CD4-positive, alpha-beta T cell treated with Interferon gamma for 1 hour (primary cell): Measurements from ENCODE around the gene P2RY2.

ENCODE experiments used
- DNase-seq: peaks from one replicate; pipeline ENCODE4 v3.0.0-alpha.2; 2020

P2RY2 gene

DNA sequence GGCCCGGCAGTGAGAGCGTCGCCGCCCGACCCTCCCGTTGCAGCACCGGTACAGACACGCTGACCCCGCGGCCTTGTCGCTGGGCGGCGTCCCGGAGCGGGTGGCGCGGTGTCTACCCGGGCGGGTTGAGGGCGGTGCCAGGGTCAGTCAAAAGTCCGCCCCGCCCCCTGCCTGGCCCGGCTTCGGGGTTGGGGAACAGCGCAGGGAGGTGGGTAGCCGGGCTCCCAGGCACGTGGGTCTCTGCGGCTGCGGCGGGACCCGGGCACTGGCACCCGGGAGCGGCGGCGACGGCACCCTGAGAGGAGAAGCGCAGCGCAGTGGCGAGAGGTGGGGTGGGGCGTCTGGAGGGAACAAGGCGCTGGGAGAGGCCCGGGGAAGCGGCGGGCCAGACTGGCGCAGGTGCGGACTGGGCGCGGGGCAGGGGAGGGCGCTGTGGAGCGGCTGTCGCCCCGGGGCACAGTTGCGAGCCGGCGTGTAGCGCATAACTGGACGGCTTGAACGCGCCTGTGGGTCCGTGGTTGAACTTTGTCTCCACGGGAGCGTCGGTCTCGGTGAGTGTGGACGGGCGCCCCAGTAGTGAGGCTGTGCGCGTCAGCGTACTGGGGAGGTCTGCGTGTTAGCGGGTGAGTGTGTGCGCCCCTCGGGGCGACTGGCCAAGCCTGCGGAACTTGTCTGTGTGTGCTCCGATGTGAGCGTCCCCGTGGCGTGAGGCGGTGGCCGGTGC, at the start of gene P2RY2:
Gene P2RY2 (plus strand): TSS at position 176 of the 724 bp plus-strand sequence. CDS start 15,879 bp downstream, outside the sequence.
- DNase-seq = peak; percentile 59

DNA sequence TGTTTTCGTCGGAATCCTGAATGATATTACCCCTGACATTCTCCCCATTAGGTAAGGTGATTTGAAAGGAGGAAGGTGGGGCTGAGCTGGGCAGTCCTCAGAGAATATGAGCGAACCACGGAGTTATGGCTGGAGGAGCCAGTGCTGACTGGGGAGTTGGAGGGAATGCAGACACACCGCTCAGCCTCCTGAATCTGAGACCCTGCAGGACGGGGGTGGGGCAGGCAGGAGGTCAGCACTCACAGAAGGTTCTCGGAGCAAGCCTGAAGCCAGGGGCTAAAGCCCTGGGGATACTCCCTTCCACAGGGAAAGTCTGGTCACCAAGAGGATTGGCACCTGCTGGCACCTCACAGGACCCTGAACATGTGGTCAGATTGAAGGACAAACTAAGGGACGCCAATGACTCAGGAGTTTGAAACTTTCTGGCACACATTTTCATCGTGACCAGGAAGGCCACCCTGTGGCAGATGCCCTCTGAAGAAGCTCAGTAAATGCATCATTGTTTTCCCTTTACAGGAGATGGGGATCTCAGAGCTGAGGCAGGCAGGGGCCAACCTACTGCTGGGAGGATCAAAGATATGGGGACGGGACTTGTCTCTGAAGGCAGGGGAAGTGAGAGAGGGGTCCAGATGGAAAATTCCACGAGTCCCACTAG, 49.0 kb upstream of the P2RY2 start:
- no peak for DNase-seq

DNA sequence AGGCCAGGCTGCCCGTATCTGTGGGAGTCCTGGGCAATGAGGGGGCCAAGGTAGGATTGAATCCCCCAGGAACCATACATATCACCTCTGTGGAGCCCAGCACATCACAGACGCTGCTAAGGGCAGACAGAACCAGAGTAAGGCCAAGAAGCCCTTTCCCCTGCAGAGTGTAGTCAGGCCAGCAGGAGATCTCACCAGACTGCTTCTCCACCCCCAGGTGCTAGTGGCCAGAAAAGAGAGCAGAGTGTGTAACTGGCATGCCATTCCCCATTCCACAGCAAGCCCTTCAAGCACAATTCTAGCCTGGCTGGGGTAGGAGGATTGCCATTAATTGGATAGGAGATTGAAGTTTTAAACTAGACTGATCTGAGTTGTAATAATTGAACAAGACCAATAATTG, 47.9 kb upstream of the P2RY2 start:
- no peak for DNase-seq

DNA sequence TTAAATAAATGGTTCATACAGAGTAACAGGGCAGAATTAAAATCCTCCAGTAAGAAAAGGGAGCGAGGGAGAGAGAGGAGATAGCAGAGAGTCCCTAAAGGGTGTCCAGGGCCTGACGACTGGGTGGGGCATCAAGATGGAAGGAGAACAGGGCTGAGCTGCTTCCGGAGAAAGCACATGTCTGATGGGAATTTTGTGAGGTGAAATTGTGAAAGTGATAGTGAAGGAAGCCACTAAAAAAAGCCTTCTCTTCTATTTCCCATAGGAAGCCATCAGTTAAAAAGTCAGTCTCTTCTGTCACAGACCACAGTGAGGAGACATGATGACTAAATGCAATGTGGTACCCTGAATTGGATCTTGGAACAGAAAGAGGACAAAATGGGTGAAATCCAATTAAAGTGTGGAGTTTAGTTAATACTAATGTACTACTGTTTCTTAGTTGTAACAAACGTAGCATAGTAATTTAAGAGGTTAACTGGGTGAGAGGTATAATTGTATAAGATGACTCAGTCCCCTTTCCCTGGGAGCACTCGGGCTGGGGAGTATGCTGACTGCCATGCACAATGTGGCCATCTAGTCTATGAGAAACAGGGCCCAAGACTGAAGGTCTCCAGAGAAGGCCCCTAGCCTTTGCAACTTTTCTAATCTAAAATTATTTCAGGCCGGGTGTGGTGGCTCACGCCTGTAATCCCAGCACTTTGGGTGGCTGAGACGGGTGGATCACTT, 46.5 kb upstream of the P2RY2 start:
- no peak for DNase-seq

DNA sequence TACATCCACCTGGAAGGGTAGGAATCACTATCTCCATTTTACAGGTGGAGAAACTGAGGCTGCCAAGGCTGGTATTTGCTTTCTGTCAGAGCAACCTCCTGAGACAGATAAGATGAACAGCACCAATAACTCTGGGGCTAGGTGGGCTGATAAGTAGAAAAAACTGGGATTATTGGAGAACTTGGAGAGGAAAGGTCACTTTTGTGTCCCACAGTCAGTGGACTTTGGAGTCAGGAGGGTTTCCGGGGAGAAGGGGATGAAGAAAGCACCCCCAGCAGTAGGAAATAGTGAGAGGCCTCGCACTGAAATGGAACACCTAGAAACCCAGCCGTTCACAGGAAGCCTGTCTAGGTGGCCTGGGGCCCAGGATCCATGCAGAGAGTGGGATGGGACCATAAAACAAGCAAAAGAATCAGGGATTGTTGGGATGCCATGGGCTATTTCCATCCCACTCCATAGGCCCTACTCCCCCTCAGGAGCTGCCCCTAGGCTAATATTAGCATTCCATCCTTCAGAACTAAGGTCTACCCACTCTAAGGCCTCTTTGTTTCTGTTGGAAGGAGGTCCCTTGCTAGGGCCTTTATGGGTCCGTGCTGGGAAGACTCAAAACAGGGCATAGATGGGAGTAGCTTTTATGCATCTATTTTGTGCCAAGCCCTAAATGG, 45.0 kb upstream of the P2RY2 start:
- DNase-seq = no peak

DNA sequence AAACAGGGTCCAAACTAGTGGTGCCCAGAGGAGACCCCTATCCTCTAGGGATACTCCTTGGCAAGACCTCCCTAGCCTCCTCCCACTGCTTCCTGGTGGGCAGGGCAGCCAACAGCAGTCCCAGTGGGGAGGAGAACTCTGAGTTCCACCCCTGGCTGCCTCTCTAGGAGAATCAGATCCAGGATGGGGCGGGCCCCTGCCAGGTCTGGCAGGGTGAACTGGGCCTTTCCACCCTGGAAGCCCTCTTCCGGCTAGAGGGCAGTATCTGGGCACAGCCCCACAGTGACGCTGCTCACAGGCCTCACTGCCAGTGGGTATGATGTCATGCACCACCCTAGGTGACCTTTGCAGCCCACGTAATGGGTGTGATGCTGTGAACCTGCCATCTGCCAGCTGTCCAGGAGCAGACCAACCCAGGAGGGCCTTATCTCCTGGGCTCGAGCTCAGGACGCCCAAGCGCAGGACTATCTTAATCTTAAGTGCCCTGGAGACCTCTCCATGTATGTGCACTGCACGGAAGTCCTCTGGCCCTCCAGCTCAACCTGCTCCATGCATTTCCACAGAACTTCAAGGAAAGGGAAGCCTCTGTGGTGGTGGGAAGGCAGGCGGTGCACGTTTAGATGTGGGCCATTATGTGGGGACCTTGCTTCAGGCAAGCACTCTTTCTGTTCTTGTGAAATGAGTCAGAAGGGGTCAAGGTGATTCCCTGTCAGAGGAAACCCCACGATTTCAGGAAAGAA, 44.2 kb upstream of the P2RY2 start:
- DNase-seq = no peak

DNA sequence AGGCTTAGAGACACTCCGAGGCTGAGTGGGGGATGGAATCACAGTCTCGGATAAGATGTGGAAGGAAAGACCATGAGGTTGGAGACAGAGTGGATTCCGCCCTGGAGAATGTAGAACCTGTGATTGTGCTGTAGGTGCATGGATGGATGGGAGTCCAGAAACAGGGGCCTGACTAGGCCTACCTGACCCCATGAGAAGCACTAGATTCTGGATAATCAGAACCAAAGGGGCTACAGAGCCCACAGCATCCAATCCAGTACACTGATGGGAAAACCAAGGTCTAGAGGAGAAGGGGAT, 43.6 kb upstream of the P2RY2 start:
- DNase-seq = no peak

DNA sequence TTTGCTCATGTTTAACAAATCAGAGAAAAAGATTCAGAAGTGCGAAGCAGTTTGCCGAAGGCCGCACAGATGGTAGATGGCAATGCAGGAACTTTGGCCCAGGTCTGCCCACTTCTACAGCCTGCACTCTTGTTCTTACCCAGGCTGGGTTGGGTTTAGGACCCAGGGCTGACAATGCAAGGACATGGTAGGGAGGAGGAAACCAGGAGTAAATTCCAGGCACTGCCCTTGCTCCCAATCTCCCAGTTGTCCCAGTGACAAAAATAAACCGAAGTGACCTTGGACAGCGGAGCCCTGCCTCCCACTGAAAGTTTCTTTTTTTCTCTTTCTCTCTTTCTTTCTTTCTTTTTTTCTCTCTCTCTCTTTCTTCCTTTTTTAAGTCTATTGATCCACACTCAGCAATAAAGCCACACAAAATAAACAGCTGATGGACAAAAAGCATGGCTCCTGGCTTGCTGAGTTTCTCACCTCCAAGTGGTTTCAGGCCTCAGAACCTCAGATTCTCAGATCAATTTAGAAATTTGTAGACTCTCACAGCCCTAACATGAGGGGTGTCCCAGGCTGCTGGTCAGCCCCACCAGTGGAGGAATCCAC, 42.4 kb upstream of the P2RY2 start:
- no peak for DNase-seq

DNA sequence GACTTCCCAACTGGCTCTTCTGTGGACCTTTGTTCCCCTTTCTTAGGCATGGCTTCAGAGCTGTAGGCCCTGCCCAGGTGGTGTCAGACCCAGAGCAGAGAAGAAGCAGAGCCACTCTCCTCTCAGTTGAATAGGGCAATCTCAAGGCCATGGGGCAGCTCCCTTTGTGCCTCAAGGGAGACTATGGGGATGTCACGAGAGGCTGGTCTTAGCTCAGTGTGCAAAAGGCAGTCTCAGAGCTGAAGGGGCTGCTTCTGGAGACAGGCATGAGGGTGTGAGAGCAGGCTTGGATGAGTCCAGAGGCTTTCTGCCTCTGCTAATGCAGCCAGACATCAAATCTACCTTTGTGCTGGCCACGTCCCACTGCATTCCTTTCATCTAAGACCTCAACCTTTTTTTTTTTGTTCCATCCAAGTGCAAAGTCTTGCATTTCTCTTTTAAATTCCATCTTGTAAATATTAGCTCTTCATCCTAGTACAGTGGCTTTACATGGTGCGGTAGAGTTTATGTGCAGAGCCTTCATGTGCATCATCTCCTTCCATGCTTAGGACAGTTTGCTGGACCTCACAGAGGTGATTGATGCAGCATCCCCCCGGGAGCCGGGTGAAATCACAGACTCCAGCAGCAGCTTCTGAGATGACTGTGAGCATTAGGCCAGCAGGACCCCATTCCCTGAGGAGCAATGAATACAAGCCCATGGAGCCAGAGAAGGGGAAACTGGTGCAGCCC, 41.8 kb upstream of the P2RY2 start:
- DNase-seq = no peak

DNA sequence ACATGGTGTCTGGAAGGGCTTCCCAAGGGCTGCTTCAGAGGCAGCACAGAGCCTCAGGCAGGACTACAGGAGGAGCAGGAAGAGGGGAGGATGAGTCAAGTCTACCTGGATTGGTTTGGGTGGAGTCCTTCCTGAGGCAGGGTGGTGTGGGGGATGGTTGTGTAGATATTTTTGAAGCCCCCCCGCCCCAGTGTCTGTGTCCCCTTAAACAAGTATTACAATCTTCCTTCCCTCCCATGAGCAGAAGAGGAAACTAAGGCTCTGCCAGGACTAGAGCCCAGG, 41.3 kb upstream of the P2RY2 start:
- DNase-seq = no peak

DNA sequence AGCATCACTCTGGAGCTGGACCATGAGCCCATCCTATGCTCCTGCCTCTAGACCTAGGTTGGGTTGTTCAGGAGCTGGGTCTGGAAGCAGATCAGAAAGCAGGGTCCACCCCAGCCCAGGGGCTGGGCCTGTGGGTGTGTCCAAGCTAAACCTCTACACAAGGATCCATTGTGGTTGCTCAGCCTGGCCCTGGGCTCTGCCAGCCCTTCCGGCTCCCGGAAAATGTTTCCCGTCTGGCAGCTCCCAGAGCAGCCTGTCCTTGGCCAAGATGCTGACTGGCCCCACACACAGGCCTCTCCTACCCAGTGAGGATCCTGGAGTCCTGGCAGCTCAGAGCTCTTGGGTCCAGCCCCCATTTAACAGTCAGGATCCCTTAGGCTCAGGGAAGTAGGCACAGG, 40.7 kb upstream of the P2RY2 start:
- DNase-seq = no peak

DNA sequence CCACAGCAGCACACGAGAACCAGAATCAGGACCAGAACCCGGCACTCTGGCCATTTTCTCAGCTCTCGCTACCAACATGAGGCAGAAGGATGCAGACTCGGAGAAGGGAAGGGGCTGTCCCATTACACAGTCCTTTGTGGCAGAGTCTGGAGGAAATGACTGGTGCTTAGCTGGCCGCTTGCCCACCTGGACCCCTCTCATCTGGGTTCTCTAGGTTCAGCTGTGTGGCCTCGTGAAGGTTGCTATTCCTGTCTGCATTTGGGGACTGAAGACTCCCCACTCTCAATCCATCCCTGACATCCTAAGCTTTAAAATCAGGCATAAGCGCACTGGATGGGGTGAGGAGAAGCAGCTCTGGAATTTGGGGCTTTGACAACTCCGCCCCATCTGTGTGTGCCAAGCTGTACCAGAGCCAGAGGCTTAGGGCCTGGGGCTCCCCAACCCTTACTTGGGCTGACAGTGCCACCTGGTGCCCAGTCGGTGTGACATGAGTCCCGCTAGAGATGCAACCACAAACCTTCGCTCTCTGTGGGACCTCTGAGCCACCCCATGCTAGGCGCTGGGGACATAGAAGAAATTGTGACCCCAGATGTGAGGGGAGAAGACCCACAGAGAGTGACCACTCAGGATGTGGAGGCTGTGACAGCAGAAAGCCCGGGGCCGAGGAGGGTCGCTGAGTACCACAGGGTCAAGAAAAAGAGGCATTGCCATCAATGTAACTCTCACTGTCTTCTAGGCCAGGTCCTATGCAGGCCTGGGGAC, 40.1 kb upstream of the P2RY2 start:
- DNase-seq = peak; percentile 82

DNA sequence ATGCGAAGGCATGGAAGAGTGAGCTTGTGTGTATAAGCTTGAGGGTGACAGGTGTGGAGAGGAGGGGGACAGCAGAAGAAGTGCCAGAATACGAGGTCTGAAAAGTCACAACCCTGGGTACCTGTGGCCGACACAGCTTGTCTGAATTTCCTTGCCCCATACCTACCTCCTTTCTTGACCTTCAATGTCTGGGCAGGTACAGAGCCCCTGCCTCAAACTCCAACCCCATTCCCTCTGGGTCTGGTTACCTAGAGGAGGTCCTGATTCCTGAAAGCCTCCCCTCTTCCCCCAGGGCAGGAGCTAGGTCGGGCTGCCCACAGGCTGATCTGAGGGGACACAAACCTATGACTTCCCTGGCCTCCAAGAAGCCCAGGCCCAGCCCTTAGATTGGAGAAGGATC, 39.4 kb upstream of the P2RY2 start:
- no peak for DNase-seq

DNA sequence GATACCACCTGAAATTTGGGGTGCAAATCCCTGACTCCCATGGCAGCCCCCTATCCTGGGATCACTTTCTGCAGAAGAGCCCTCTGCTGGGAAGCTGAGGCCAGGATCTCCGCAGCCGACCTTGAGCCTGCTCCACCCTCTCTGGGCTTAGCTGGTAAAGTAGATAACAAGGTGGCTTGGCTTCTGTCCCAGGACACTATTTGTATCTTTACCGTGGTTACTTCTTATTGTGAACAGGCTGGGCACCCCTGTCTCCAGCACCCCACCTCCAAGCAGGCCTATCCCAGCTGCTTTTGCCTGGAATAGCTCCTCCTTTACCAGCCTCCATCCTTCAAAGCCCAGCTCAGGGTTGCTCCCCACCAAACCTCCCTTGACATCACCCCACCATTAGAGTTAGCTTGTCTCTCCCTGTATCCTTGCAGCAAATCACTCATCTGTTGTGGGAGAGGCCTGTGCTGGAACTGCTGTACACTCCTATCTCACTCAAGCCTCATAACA, 35.2 kb upstream of the P2RY2 start:
- no peak for DNase-seq

DNA sequence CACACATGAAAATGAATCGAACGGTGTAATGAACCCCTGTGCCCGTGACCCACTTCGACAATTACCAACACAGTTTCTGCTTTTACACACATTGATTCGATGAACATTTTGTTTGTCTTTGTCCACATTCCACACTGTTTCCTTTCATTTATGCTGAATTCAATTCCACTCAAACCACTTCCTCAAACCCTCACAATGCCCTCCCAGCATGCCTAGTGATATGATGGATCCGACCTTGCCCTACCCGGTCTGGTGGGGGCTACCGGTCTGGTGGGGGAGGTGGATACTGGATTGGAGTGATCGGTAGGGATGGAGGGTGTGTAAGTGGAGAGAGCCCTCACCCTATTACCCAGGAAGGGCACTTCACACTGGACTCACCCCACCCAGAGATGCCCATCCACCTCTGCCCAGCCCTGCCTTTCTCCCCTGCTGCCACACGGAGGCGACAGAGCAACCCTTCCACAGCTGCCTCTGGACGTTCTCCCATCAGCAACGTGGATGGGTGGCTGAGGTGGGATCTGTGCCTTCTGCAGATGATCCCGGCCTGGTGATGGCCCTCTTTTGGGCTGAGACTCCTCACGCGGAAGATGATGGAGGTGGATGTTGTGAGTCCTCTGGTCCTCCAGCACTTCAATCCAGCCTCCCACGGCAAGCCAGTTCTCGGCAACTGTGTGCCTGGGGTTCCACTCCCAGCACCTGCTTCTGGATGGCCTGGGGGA, 33.0 kb upstream of the P2RY2 start:
- peak; percentile 52 for DNase-seq

DNA sequence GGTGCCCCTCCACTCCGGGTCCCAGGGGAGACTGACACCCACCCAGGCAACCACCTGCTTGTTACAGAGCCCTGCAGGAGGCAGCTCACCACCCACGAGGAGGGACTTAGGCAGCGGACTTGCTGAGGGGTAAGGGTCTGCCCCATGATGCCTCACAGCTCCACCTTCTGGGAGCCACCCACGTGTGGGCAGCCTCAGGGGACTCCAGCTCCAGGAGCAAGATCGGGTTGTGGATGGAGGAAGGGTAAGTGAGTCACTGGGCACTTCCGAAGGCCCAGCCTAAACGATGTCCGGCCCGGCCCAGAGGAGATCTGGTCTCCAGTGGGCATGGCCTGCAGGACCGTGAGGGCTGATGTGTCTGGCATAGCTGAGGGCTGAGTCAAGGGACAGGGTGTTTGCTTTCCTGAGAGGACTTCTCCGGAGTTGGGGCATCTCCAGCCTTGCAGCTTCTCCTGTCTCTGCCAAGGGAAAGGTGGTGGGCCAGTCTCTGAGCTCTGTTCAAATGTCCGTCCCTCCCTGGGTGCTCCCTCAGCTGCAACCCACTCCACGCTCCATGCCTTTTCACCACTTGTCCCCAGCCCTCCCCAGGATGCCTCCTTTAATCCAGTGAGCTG, 32.3 kb upstream of the P2RY2 start:
- DNase-seq = no peak

DNA sequence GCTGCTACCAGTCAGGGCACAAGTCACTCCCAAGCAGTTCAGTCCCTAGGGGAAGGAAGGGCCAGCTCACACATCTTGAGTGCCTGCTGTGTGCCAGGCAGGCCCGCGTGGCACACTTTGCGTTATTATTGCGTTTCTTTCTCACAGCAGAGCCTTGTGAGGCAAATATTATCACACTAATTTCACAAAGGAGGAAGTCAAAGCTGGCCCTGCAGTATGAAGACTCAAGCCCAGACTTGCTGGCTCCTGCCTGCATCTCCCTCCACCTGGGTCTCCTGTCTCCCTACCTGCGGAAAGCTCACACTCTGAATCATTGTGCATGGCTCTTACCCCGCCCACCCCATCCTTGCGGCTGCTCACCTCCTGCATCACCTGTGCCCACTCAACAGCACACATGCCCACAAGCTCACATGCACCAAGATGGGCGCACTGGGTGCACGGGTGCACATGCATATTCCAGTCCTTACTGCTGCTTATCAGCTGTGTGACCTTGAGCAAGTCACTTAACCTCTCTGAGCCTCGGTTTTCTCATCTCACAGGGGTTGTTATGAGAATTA, 31.7 kb upstream of the P2RY2 start:
- no peak for DNase-seq

DNA sequence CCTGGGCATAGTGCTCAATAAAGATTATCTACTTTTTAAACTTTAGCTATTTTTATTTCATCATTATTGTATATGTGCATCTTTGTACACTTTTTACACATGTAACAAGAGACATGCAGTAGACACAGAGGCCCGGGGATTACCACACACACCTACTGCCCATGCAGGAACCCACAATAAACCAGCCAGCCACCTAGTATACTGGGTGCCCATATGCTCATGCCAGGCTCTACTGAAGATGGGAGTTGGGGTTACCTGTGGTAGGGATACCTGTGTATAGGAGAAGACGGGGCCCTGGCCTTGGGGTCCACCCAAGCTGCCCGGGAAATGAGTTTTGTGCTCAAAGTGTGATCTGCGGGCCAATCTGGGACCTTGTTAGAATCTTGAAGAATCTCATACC, 31.2 kb upstream of the P2RY2 start:
- no peak for DNase-seq

DNA sequence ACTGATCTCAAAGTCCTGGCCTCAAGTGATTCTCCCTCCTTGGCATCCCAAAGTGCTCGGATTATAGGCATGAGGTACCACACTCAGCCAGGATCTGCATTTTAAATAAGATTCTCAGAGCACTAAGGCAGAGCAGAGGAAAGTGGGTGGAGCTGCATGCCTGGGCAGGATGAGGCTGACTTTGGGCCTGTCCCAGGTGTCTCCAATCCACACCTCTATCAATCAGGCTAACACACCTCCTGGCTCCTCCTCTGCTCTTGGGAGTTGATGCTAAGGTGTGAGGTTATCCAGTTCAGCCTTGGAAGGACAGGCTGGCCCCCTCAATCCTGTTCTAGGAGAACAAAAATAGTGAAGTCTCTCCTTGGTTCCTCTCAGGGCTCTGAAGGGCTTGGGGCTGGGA, 30.2 kb upstream of the P2RY2 start:
- no peak for DNase-seq

DNA sequence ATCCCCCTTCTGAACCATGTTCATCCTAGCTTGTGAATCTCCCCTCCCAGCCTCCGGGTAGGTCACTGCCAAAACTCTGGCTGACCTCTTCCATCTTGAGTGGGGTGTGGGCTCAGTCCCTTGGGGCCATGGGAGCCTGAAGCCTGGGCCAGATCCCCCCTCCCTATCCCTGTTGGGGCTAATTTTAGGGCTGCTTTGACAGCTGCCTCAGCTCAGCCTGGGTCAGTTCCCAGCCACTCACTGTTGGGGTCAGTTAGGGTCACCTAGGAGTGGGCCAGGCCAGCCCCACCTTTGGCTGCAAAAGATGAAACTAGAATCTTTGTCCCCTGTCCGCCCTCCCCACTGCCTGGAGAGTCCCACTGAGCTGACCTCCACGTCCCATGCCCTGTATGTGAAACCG, 29.8 kb upstream of the P2RY2 start:
- DNase-seq = no peak
